ENCODE data around the gene SBF1.
A peak's percentile ranks its signal among the peaks of the same experiment; 100 is the strongest.
"Not testable (repeated sequence)": the region's sequence is repeated elsewhere in the genome, so short reads cannot be mapped to it uniquely, and the experiment has no call there.

SBF1 gene, protein sequence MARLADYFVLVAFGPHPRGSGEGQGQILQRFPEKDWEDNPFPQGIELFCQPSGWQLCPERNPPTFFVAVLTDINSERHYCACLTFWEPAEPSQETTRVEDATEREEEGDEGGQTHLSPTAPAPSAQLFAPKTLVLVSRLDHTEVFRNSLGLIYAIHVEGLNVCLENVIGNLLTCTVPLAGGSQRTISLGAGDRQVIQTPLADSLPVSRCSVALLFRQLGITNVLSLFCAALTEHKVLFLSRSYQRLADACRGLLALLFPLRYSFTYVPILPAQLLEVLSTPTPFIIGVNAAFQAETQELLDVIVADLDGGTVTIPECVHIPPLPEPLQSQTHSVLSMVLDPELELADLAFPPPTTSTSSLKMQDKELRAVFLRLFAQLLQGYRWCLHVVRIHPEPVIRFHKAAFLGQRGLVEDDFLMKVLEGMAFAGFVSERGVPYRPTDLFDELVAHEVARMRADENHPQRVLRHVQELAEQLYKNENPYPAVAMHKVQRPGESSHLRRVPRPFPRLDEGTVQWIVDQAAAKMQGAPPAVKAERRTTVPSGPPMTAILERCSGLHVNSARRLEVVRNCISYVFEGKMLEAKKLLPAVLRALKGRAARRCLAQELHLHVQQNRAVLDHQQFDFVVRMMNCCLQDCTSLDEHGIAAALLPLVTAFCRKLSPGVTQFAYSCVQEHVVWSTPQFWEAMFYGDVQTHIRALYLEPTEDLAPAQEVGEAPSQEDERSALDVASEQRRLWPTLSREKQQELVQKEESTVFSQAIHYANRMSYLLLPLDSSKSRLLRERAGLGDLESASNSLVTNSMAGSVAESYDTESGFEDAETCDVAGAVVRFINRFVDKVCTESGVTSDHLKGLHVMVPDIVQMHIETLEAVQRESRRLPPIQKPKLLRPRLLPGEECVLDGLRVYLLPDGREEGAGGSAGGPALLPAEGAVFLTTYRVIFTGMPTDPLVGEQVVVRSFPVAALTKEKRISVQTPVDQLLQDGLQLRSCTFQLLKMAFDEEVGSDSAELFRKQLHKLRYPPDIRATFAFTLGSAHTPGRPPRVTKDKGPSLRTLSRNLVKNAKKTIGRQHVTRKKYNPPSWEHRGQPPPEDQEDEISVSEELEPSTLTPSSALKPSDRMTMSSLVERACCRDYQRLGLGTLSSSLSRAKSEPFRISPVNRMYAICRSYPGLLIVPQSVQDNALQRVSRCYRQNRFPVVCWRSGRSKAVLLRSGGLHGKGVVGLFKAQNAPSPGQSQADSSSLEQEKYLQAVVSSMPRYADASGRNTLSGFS (N-terminal part only)

DNA sequence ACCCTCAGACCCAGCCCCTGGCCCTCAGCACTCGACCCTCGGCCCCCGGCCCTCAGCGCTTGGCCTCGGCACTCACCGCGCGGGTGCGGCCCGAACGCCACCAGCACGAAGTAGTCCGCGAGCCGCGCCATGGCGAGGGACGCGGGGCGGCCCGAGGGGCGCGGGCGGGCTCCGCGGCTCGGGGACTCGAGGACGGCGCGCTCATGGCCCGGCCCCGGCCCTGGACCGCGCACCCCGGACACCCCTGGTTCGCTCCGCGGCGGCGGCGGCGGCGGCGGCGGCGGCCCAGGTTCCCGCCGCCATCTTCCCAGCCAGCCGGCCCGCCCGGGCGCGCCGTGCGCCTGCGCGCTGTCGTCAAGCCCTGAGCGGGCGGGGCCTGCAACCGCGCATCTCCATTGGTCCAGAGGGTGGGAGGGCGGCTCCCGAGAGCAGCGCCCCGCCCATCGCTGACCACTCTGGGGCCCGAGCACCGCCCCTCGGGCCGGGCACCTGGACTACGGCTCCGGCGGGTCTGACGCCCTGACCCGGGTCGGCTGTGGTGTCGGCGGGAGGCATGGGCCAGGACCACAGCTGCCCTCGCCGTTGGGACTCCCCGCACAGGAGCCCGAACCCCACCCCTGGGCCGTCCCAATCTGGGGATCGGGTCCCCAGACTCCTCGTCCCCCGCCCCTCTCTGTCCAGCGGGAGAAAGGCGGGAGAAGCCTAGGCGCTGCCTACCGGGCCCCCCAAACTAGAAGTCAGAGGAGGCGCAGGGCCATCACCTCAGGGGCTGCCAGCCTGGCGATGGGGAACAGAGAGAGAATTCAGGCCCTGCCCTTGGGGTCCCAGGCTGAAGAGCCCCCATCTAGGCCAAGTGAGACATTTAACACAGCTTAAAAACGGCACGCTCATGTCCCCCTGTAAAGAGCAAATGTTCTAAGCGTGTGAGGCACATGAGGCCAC lies at the start of gene SBF1:
TSS of gene SBF1 (minus strand) at position 326 of the 942 bp plus-strand sequence. CDS start at position 131, 195 bp downstream.
- DNase-seq = peak; percentile 87

DNA sequence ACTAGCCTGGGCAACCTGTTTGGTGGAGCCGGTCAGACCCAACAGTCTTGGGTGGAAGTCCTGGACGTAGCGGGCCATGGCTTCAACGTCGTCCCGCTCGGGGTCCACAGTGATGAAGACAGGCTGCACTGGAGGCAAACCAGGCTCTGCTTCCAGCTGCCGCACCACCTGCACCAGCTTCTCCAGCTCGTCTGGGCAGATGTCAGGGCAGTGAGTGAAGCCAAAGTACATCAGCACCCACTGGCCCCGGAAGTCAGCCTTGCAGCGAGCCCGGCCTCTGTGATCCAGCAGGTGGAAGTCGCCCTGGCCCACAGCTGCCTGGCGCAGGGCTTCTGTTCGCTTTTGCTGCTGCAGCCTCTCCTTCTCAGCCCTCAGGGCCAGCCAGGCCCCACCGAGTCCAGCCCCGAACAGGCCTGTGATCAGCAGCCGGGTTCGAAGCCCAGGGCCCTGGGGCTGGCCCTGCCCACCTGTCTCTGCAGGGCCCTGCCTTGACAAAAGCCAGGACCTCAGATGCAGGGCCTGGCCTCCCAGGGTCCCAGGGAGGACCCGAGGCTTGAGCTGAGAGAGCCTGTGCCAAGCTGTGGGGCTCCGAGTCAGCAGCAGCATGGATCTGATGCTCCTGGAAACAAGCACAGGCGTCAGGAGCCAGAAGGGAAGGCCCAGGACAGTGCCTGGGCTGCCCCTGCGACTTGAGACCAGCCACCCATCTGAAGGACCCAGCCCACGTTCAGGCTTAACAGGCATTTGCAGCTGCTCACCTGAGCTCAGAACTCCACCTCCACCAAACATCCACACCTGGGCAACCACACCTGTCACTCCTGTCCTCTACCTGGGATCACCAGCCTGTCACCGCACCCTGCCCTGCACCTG lies 49.2 kb upstream of the SBF1 start:
- no peak for DNase-seq

DNA sequence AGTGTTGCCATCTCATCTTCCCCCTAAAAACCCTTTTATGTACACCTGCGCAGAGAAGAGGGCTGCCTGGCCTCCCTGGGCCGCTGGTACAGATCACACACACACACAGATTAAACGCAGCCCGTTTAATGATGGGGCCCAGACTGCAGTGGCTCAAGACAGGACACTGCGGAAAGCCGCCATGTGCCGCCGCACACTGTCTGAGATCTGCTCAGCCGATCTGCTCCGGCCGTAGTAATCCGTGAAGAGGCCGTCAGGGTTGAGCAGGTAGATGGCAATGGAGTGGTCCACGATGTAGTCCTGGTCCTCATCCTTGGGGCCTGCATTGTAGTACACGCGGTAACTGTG lies 48.6 kb upstream of the SBF1 start:
- DNase-seq = no peak

DNA sequence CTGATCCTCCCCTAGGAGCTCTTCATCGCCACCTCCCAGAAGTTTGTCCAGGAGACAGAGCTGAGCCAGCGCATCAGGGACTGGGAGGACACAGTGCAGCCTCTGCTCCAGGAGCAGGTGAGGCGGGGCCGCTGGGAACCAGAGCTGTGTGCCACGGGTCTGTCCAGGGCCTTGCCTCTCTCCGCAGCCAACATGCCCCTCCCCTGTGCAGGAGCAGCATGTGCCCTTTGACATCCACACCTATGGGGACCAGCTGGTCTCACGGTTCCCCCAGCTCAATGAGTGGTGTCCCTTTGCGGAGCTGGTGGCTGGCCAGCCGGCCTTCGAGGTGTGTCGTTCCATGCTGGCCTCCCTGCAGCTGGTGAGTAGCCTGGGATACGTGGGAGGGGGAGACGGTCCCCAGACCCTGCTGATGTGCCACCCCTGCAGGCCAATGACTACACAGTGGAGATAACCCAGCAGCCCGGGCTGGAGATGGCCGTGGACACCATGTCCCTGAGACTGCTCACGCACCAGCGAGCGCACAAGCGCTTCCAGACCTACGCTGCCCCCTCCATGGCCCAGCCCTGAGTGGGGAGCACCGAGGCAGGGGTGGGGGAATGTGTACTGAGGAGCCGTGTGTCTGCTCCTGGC lies 48.1 kb upstream of the SBF1 start:
- DNase-seq = no peak

DNA sequence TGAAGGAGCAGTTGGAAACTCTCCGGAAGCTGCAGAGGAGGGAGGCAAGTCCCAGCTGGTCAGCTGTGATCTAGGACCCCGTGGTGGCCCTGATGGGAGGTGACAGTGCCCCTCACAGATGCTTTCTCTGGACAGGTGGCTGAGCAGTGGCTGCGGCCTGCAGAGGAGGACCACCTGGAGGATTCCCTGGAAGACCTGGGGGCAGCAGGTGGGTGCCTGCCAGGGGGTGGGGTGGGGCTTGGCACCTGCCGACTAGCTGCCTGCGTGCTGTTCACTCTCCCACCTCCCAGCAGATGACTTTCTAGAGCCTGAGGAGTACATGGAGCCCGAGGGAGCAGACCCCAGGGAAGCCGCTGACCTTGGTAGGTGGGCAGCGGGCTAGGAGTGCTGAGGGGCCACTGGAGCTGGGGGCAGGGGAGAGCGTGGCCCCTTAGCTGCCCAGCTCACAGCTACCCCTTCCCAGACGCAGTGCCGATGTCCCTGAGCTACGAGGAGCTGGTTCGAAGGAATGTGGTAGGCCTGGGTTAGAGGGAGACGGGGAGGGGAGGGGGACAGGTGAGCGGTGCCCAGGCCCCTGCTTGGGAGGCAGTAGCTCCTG lies 47.5 kb upstream of the SBF1 start:
- no peak for DNase-seq

DNA sequence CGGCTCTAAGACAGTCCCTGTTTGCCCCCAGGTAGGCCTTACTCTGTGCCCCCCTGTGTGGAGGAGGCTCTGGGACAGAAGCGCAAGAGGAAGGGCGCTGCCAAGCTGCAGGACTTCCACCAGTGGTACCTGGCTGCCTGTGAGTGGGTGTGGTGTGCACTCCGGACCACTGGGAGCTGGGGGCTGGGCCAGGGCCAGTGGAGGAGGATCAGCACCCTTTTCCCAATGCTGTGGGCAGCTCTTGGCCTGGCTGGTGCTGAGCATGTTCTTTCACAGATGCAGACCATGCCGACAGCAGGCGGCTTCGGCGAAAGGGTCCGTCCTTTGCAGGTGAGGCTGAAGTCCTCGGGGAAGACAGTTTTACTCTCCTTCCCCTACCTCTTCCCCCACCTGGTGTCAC lies 46.9 kb upstream of the SBF1 start:
- no peak for DNase-seq

DNA sequence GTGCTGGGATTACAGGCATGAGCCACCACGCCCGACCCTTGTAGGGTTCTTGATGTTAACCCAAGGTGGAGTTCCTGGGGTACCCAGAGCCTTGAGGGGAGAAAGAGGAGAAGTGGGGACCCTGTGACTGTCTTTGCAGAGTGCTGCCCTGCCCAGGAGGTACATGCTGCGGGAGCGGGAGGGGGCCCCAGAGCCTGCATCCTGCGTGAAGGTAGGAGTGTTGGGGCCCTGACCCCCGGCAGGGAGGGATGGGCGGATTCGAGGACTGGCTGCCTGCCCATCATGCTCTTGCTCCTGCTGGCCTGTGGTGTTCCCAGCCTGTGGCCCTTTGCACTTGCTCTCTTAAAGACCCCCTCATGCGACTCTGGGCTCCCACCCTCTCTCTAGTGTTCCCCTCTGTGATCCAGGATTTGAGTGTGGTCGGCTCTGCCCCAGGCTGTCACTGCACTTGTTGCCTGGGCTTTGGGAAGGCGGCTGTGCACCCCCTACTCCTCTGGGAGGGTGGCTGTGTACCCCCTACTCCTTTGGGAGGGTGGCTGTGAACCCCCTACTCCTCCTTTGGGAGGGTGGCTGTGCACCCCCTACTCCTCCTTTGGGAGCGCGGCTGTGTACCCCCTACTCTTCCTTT lies 46.1 kb upstream of the SBF1 start:
- DNase-seq = no peak

DNA sequence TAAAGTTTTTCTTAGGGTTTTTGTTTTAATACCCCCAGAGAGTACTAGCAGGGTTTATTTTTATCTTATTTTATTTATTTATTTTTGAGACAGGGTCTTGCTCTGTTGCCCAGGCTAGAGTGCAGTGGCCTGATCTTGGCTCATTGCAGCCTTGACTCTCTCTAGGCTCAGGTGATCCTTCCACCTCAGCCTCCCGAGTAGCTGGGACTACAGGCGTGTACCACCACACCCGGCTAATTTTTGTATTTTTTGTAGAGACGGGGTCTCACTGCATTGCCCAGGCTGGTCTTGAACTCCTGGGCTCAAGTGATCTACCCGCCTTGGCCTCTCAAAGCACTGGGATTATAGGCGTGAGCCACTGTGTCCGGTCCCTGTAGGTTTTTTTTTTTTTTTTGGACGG lies 45.3 kb upstream of the SBF1 start:
- DNase-seq = not testable (repeated sequence)

DNA sequence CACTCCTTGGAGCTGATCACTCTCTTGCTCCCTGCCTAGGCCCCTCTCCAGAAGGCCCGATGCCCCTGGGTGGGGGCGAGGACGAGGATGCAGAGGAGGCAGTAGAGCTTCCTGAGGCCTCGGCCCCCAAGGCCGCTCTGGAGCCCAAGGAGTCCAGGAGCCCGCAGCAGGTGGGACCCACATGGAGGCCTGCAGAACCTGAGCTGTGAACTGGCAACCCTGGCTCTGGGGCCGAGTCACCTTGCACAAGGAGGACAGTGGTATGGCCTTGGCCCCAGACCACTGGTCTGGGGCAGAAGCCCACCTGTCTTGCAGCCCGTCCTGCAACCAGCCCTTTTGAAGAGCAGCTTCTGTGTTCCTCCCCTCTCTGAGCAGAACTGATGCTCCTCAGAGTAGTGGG lies 44.3 kb upstream of the SBF1 start:
- DNase-seq = no peak

DNA sequence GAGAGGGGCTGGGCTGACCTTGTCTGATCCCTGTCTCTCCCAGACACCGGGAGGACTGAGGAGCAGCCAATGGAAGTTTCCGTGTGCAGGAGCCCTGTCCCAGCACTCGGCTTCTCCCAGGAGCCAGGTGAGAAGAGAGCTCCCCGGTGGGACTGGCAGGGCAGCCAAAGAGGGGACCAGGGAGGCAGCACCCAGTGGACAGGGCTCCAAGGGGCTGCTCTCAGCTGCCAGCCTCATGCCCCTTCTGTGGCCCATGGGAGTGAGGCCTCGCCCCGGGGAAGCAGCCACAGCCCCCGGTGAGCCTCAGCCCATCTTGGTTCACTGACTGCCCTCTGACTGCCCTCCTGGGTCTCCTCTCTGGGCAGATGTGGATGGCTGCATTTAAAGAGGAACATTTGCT lies 43.8 kb upstream of the SBF1 start:
- no peak for DNase-seq

DNA sequence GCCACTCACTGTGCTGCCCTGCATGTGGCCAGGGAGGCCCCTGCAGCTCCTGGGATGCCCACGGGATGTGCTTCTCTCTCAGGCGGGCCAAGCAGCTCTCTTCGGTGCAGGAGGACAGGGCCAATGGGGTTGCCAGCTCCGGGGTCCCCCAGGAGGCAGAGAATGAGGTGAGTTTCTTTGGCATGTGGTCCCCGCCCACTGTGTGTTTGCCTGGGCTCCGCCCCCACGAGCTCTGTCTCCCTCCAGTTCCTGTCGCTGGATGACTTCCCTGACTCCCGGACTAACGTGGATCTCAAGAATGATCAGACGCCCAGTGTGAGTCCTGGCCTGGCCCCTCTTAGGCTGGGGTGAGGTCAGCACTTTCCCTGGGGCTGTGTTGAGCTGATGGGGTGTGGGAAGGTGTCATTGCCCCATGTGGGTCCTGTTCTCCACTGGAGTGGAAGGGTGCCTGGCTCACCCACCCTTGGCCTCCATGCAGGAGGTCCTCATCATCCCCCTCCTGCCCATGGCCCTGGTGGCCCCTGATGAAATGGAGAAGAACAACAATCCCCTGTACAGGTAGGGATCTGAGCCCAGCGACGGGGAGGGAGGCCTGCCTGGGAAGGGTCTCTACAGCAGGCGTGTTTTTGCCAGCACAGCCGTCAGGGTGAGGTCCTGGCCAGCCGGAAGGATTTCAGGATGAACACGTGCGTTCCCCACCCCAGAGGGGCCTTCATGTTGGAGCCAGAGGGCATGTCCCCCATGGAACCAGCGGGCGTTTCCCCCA lies 42.8 kb upstream of the SBF1 start:
- no peak for DNase-seq

DNA sequence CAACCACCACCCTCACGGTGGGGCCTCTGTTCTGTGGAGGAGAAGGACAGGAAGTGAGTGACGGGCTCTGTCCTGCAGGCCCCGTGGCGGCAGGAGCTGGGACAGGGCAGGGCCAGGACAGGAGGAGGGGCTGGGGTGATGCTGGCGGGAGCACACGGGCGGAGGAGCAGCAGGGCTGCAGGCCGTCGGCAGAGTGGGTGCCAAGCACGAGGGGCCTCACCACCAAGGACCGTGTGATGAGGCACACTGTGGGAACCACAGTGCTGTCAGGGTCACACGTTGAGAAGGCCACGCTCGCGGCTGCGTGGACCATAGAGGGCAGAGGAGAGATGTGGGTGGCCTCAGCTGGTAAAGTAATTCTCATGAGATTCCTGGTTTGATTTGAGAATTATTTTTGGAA lies 42.1 kb upstream of the SBF1 start:
- no peak for DNase-seq

DNA sequence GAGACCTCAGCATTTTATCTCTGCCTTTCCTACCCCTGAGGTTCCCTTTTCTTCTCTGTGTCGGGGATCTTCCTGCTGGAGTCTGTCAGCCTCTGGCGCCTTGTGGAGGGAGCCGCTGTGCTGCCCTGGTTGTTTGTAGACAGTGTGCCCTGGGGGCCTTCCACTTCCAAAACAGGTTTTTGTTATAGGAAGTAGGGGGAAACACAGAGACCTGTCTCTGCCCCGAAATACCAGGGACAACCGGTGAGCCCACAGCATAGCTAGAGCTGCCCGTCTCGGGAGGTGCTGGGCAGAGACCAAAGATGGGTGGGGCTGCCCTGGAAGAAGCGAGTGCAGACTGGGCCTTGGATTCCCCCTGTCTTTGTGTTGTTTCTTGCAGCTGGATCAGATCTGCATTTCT lies 41.2 kb upstream of the SBF1 start:
- no peak for DNase-seq

DNA sequence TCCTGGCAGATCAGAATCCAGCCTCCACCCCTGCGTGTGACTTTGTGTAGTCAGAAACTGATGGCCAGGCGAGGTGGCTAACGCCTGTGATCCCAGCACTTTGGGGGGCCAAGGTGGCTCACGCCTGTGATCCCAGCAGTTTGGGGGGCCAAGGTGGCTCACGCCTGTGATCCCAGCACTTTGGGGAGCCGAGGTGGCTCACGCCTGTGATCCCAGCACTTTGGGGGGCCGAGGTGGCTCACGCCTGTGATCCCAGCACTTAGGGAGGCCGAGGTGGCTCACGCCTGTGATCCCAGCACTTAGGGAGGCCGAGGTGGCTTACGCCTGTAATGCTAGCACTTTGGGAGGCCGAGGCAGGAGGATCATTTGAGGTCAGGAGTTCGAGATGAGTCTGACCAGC lies 38.3 kb upstream of the SBF1 start:
- no peak for DNase-seq

DNA sequence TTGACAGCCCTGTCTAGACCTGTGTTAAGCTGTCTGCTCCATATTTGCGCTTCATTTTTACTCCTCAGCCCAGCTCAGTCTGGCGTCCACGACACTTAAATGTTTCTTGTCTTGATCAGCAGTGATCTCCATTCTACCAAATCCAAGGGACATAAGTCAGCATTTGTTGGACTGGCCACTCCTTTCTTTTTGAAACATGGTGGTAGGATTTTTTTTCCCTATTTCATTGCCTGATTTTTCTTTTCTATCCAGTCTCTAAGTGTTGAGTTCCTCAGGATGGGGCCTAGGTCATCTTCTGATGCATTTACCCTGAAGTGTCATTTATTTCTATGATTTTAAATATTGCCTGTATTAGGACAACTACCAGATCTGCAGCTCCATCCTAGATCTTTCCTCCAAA lies 34.1 kb upstream of the SBF1 start:
- DNase-seq = no peak

DNA sequence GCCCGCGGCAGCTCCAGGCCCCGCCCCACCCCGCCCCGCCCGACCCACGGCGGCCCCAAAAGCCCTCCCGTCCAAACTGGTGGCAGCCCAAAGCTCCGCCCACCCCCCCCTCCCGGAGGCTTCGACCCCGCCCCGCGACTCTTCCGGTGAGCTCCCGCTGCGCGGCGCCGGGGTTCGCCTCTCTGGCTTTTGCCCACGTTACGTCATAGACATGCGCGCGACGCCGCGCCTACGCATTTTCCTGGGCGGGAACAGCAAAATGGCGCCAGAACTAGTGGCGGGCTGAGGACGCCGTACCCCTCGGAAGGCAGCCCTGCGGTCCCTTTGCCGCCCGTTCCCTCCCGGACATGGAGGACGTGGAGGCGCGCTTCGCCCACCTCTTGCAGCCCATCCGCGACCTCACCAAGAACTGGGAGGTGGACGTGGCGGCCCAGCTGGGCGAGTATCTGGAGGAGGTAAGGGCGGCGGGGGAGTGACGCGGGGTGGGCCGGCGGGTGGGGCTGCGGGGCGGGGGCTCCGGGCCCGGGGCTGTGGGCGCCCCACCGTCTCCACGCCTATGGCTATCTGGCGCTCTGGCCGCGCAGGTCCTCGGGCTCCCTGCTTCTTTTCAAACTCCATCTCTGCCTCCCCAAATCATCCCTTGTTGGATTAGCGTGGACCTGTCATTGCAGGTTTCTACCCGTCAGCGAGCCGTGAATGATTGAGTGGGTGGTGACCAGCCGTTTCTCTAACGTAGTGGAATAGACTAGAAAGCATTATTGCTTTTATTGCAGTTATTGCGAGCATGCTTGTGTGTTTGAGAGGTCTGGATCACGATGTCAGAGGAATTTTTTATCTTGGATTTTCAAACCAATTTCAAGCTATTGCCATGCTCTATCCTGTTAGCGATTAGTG lies 33.4 kb upstream of the SBF1 start, which contains the start of gene NCAPH2:
TSS of gene NCAPH2 (plus strand) at position 234 of the 894 bp plus-strand sequence. CDS start at position 348, 114 bp downstream.
- DNase-seq = peak; percentile 97

DNA sequence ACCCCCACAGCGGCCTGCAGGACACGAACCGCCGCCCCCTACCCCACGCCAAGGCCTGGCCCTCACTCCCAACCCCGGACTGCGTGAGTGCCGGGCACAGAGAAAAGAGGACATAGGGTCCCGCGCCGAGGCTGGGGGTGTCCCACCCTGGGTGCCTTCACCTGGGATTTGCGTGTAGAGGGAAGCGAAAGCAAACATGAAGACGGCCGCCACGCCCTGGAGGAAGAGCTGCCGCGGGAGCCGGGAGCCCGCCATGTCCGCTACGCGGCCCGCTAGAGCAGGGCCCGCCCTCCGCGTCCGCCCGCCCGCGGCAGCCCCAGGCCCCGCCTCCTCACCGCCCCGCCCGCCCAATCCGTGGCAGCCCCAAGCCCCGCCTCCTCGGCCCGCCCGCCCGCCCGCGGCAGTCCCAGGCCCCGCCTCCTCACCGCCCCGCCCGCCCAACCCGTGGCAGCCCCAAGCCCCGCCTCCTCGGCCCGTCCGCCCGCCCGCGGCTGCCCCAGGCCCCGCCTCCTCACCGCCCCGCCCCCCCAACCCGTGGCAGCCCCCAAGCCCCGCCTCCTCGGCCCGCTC lies 32.7 kb upstream of the SBF1 start, which contains the start of gene LMF2:
TSS of gene LMF2 (minus strand) at position 282 of the 570 bp plus-strand sequence. CDS start at position 255, 27 bp downstream.
- DNase-seq = peak; percentile 92
